ENCODE measurements around the gene NHS. TPM values are rescaled to one million over a fixed set of nuclear protein-coding genes. Genes with fewer than 3 reads are reported as not detected.

The NHS gene
- total RNA-seq, 1 donor from 2014 or later = 8.3 TPM

GRCh38 chrX:17376431-17377077 is 1.6 kb downstream of the NHS start:
- no peaks in the 10 kb centered on the region for H3K36me3 Mint-ChIP-seq (ENCODE audit: low read depth)
- peaks cover 34% of the 10 kb centered on the region for H3K27me3 Mint-ChIP-seq (ENCODE audit: low read depth)
- H3K4me1 Mint-ChIP-seq (ENCODE audit: low read depth) = peaks cover 7% of the 10 kb centered on the region
- no peak for DNase-seq (ENCODE audit: low spot score)
- H3K27ac Mint-ChIP-seq = no peak overlapping the region
- intact Hi-C loops (cut with micrococcal nuclease) = no loop called here
- H3K4me3 Mint-ChIP-seq (ENCODE audit: low read depth) = no peak overlapping the region
- H3K9me3 Mint-ChIP-seq = no peaks in the 10 kb centered on the region

- H3K4me1 Mint-ChIP-seq (ENCODE audit: low read depth) = peaks cover 7% of the 10 kb centered on the region
- intact Hi-C loops (cut with micrococcal nuclease) = no loop called here
- H3K27me3 Mint-ChIP-seq (ENCODE audit: low read depth) = peaks cover 30% of the 10 kb centered on the region
- no peak for DNase-seq (ENCODE audit: low spot score)
- peak overlapping the region; percentile 8 for H3K4me3 Mint-ChIP-seq (ENCODE audit: low read depth)
- H3K9me3 Mint-ChIP-seq = peaks cover 3% of the 10 kb centered on the region
- H3K27ac Mint-ChIP-seq = no peak overlapping the region
- H3K36me3 Mint-ChIP-seq (ENCODE audit: low read depth) = no peaks in the 10 kb centered on the region
Measured at GRCh38 chrX:17377091-17377717, 2.2 kb downstream of the NHS start.

GRCh38 chrX:17377795-17378194 is 2.8 kb downstream of the NHS start:
- Mint-ChIP-seq H3K4me1 (ENCODE audit: low read depth) (peaks cover 7% of the 10 kb centered on the region), H3K36me3 (ENCODE audit: low read depth) (no peaks in the 10 kb centered on the region), H3K27ac (no peak overlapping the region), H3K4me3 (ENCODE audit: low read depth) (no peak overlapping the region), H3K27me3 (ENCODE audit: low read depth) (peaks cover 29% of the 10 kb centered on the region), H3K9me3 (peaks cover 9% of the 10 kb centered on the region)
- DNase-seq (ENCODE audit: low spot score) = no peak
- intact Hi-C loops (cut with micrococcal nuclease) = no loop called here

- peaks cover 18% of the 10 kb centered on the region for H3K27me3 Mint-ChIP-seq (ENCODE audit: low read depth)
- intact Hi-C loops (cut with micrococcal nuclease) = no loop called here
- H3K9me3 Mint-ChIP-seq = peaks cover 15% of the 10 kb centered on the region
Measured at GRCh38 chrX:17380221-17380620, 5.2 kb downstream of the NHS start.

GRCh38 chrX:17390419-17390850 is 15.4 kb downstream of the NHS start:
- Mint-ChIP-seq H3K27ac (no peak overlapping the region), H3K36me3 (ENCODE audit: low read depth) (no peaks in the 10 kb centered on the region), H3K4me3 (ENCODE audit: low read depth) (no peak overlapping the region), H3K4me1 (ENCODE audit: low read depth) (no peaks in the 10 kb centered on the region), H3K9me3 (no peaks in the 10 kb centered on the region), H3K27me3 (ENCODE audit: low read depth) (no peaks in the 10 kb centered on the region)
- DNase-seq (ENCODE audit: low spot score) = no peak
- intact Hi-C loops (cut with micrococcal nuclease) = no loop called here

More at GRCh38 chrX:17380221-17380620, 5.2 kb downstream of the NHS start:
- H3K4me3 Mint-ChIP-seq (ENCODE audit: low read depth) = no peak overlapping the region
- no peak for DNase-seq (ENCODE audit: low spot score)
- H3K36me3 Mint-ChIP-seq (ENCODE audit: low read depth) = no peaks in the 10 kb centered on the region
- H3K4me1 Mint-ChIP-seq (ENCODE audit: low read depth) = peaks cover 7% of the 10 kb centered on the region
- H3K27ac Mint-ChIP-seq = no peak overlapping the region

- no peak for DNase-seq (ENCODE audit: low spot score)
- Mint-ChIP-seq H3K36me3 (ENCODE audit: low read depth) (no peaks in the 10 kb centered on the region), H3K4me1 (ENCODE audit: low read depth) (no peaks in the 10 kb centered on the region), H3K9me3 (no peaks in the 10 kb centered on the region), H3K4me3 (ENCODE audit: low read depth) (no peak overlapping the region), H3K27ac (no peak overlapping the region), H3K27me3 (ENCODE audit: low read depth) (no peaks in the 10 kb centered on the region)
- intact Hi-C loops (cut with micrococcal nuclease) = no loop called here
Measured at GRCh38 chrX:17395154-17395553, 20.2 kb downstream of the NHS start.

- Mint-ChIP-seq H3K4me1 (ENCODE audit: low read depth) (no peaks in the 10 kb centered on the region), H3K4me3 (ENCODE audit: low read depth) (no peak overlapping the region), H3K9me3 (no peaks in the 10 kb centered on the region), H3K27ac (no peak overlapping the region), H3K36me3 (ENCODE audit: low read depth) (no peaks in the 10 kb centered on the region), H3K27me3 (ENCODE audit: low read depth) (no peaks in the 10 kb centered on the region)
- no peak for DNase-seq (ENCODE audit: low spot score)
- intact Hi-C loops (cut with micrococcal nuclease) = no loop called here
Measured at GRCh38 chrX:17397074-17397473, 22.1 kb downstream of the NHS start.

- Mint-ChIP-seq H3K36me3 (ENCODE audit: low read depth) (no peaks in the 10 kb centered on the region), H3K4me3 (ENCODE audit: low read depth) (no peak overlapping the region), H3K27me3 (ENCODE audit: low read depth) (no peaks in the 10 kb centered on the region), H3K9me3 (no peaks in the 10 kb centered on the region), H3K27ac (no peak overlapping the region), H3K4me1 (ENCODE audit: low read depth) (no peaks in the 10 kb centered on the region)
- no peak for DNase-seq (ENCODE audit: low spot score)
- intact Hi-C loops (cut with micrococcal nuclease) = no loop called here
Measured at GRCh38 chrX:17403189-17403691, 28.2 kb downstream of the NHS start.

GRCh38 chrX:17403972-17404371 is 29.0 kb downstream of the NHS start:
- Mint-ChIP-seq H3K9me3 (no peaks in the 10 kb centered on the region), H3K27me3 (ENCODE audit: low read depth) (no peaks in the 10 kb centered on the region), H3K4me1 (ENCODE audit: low read depth) (no peaks in the 10 kb centered on the region), H3K27ac (no peak overlapping the region), H3K4me3 (ENCODE audit: low read depth) (no peak overlapping the region), H3K36me3 (ENCODE audit: low read depth) (no peaks in the 10 kb centered on the region)
- DNase-seq (ENCODE audit: low spot score) = no peak
- intact Hi-C loops (cut with micrococcal nuclease) = no loop called here

- Mint-ChIP-seq H3K9me3 (no peaks in the 10 kb centered on the region), H3K4me3 (ENCODE audit: low read depth) (no peak overlapping the region), H3K36me3 (ENCODE audit: low read depth) (no peaks in the 10 kb centered on the region), H3K4me1 (ENCODE audit: low read depth) (no peaks in the 10 kb centered on the region), H3K27ac (no peak overlapping the region), H3K27me3 (ENCODE audit: low read depth) (no peaks in the 10 kb centered on the region)
- intact Hi-C loops (cut with micrococcal nuclease) = no loop called here
- no peak for DNase-seq (ENCODE audit: low spot score)
Measured at GRCh38 chrX:17405225-17405969, 30.4 kb downstream of the NHS start.

- no peaks in the 10 kb centered on the region for H3K27me3 Mint-ChIP-seq (ENCODE audit: low read depth)
- no peaks in the 10 kb centered on the region for H3K36me3 Mint-ChIP-seq (ENCODE audit: low read depth)
- H3K4me3 Mint-ChIP-seq (ENCODE audit: low read depth) = no peak overlapping the region
- H3K27ac Mint-ChIP-seq = no peak overlapping the region
- DNase-seq (ENCODE audit: low spot score) = no peak
- H3K9me3 Mint-ChIP-seq = no peaks in the 10 kb centered on the region
- intact Hi-C loops (cut with micrococcal nuclease) = no loop called here
- peaks cover 2% of the 10 kb centered on the region for H3K4me1 Mint-ChIP-seq (ENCODE audit: low read depth)
Measured at GRCh38 chrX:17409566-17410290, 34.7 kb downstream of the NHS start.

- Mint-ChIP-seq H3K4me1 (ENCODE audit: low read depth) (peaks cover 2% of the 10 kb centered on the region), H3K4me3 (ENCODE audit: low read depth) (no peak overlapping the region), H3K27me3 (ENCODE audit: low read depth) (no peaks in the 10 kb centered on the region), H3K36me3 (ENCODE audit: low read depth) (no peaks in the 10 kb centered on the region), H3K27ac (no peak overlapping the region), H3K9me3 (no peaks in the 10 kb centered on the region)
- intact Hi-C loops (cut with micrococcal nuclease) = no loop called here
- no peak for DNase-seq (ENCODE audit: low spot score)
Measured at GRCh38 chrX:17410651-17411050, 35.7 kb downstream of the NHS start.

Measured in activated T-helper 2 cell treated with anti-CD3 and anti-CD28 coated beads, Interferon-gamma antibody, Interleukin-2, Interleukin-4, amounts not matched to agents 10 μg/mL and 5 μg/mL and 100 μg/mL, durations not matched to agents 14 hours and 24 hours and 36 hours (primary cell).